ENCODE measurements around the gene TP53BP2.
"Not testable (repeated sequence)": the region's sequence is repeated elsewhere in the genome, so short reads cannot be mapped to it uniquely, and the experiment has no call there.

Gene TP53BP2

DNA sequence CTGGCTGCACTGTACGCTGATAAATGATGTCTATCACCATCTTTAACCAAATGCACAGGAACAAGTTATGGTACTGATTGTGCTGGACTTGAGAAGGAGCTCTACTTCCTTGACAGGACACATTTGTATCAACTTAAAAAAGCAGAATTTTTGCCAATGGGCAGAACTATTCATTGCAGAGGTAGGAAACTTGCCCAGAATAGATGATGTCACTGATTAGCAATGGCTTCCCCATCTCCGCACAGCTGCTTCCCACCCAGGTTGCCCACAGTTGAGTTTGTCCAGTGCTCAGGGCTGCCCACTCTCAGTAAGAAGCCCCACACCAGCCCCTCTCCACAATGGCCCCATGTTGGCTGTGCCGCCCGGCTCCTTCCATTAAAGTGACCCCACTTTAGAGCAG, 100.0 kb downstream of the TP53BP2 start:
- no peak for DNase-seq (ENCODE audit: low read depth in 1 of 2, low spot score in 1 of 2)

DNA sequence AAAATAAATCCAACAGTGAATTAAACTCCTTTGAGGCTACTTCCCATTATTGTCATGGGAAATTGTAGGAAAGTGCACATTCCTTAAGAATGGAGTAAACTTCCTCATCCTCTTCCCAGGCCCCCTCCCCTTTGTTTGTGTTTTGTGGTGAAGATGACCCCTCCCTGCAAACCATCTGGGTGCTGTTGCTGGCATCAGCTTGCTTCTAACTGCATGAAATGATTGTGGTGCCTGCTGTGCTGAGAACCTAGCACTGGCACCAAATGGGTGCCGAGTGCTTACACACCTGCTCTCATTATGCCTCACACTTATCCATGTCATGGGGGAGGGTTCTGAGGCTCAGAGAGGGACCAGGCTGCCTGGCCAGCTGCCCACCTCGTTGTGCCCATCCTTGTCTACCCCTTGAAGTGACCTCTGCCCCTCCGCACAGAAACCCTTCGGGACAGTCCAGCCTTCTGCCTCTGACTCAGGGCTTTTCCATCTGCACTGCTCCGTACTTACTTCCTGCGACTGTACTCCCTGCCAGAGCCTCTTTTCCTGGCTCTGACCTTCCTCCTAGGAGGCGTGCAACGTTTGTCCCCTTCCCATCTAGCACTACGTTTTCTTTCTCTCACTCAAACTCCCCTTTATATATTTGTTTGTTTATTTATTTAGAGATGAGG, 102.8 kb downstream of the TP53BP2 start:
- DNase-seq (ENCODE audit: low read depth in 1 of 2, low spot score in 1 of 2) = no peak

GRCh38 chr1:223741861-223742260, 103.9 kb downstream of the TP53BP2 start:
- no peak for DNase-seq (ENCODE audit: low read depth in 1 of 2, low spot score in 1 of 2)

GRCh38 chr1:223740038-223740736, 105.6 kb downstream of the TP53BP2 start:
- DNase-seq (ENCODE audit: low read depth in 1 of 2, low spot score in 1 of 2) = not testable (repeated sequence)

- no peak for DNase-seq (ENCODE audit: low read depth in 1 of 2, low spot score in 1 of 2)
Measured at GRCh38 chr1:223739366-223740037, 106.2 kb downstream of the TP53BP2 start.

- no peak for DNase-seq (ENCODE audit: low read depth in 1 of 2, low spot score in 1 of 2)
Measured at GRCh38 chr1:223738465-223739365, 107.0 kb downstream of the TP53BP2 start.

DNA sequence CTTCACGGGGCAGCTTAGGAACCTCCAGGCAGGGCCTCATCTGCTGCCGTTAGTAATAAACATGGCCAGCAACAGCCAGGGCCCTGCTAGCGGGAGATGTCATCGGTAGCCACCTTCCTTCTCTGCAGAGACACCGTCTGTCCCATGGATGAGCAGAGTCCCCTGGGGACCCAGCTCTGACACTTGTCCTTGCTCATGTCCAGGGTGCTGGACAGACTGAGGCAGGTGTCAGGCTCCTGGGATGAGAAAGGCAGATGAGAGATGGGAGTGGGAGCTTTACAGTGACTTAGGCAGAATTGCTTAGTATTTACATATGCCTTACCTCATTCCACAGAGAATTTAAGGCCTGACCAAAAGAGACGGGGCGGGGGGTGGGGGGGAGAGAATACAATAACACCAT, 108.4 kb downstream of the TP53BP2 start:
- no peak for DNase-seq (ENCODE audit: low read depth in 1 of 2, low spot score in 1 of 2)

DNA sequence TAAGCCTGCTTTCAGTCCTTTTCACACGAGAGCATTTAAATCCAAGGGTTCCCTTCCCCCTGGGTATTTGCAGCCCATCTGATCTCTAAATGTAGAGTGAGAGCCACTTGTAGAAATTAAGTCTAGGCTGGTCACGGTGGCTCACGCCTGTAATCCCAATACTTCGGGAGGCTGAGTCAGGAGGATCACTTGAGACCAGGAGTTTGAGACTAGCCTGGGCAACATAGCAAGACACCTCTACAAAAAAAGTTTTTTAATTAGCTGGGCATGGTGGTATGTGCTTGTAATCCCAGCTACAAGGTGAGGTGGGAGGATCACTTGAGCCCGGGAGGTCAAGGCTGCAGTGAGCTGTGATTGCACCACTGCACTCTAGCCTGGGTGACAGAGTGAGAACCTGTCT, 109.1 kb downstream of the TP53BP2 start:
- not testable (repeated sequence) for DNase-seq (ENCODE audit: low read depth in 1 of 2, low spot score in 1 of 2)

GRCh38 chr1:223733898-223734852, 111.6 kb downstream of the TP53BP2 start:
- no peak for DNase-seq (ENCODE audit: low read depth in 1 of 2, low spot score in 1 of 2)

DNA sequence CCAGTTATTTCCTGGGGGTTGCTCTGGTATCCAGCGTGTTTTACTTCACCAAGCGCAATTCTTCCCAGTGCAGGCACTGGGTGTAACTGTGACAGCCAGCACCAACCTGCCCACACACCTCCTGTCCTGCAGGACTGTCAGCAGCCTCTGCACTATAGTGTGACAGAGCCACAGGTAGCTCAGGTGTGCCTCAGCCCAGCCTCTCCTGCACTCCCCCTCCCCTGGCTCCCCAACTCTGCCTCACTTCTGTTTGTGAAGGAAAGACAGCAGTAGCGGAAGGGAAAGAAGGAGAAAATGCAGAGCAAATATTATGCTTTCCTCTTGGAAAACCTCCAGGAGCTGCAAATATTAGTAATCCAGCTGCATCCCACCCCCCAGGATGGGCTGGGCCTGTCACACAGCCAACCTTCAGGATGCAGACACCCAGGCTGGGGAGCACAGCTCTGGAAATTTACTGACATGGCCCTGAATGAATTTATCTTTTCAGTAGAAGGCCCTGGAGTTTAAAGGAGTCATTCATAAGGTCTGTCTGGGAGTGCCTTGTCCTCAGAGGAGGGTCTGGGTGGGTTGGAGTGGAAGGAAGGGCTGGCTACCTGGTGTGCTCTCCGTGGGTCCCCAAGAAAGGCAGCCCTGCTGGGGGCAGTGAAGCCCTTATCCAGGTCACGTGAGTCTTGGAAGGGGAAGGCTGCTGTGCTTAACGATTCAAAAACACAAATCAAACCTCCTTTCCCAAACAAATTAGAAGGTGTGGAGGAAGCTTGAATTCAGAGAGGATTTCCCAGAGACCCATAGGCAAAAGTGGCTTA, 112.6 kb downstream of the TP53BP2 start:
- no peak for DNase-seq (ENCODE audit: low read depth in 1 of 2, low spot score in 1 of 2)

DNA sequence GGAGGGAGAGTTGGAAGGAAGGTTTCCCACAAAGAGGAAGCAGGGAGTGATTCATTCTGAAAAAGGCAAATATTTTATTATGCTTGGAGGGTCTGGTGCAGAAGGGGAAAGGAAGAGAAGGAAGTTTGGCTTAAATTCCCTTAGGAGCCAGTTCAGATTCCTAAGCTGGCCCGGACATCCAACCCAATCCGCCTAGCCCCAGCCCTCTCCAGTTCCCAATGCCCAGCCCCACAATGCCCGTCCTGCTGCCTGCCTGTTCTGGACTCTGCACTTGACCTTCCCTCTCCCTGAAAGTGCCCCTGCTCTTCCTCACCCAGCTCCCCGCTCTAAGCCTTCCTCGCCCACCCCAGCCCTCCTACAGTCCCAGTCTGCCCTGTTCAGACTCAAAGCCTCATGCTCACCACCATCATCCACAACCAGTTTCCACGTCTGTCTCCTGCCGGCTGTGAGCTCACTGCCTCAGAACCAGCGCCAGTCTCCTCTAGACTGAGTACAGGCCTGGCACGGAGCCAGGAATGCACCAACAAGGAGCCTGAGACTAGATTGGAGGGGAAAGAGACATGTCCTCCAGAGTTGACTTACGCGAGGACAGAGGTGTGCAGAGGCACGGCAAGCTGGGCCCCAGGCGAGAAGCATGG, 114.5 kb downstream of the TP53BP2 start:
- DNase-seq (ENCODE audit: low read depth in 1 of 2, low spot score in 1 of 2) = no peak

DNA sequence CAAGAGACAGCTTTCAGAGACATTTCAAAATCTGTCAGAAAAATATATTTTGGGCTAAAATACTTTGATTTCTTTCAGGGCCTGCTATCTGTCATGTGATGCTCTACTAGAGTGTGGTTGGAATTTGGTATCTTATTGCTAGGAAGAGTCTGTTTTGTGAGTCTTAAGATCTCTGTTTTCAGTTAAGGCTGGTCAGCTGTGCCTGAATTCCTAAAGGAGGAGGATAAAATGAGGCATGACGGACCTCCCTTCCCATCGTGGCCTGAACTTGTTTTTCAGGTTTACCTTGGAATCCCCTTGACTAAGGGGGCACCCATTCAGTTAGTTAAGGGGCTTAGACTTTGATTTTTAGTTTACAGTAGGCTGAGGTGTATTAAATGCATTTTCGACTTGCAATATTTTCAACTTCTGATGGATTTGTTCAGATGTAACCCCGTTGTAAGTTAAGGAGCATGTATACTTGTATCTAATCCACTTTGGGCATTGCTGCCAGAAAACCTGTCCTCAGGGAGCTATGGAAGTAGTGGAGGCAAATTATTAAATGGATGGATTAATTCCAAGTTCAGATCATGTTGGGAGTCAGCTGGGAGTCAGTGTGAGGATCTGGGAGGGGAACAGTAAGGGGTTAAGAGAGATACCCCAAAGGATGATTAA, 115.1 kb downstream of the TP53BP2 start:
- DNase-seq (ENCODE audit: low read depth in 1 of 2, low spot score in 1 of 2) = no peak

DNA sequence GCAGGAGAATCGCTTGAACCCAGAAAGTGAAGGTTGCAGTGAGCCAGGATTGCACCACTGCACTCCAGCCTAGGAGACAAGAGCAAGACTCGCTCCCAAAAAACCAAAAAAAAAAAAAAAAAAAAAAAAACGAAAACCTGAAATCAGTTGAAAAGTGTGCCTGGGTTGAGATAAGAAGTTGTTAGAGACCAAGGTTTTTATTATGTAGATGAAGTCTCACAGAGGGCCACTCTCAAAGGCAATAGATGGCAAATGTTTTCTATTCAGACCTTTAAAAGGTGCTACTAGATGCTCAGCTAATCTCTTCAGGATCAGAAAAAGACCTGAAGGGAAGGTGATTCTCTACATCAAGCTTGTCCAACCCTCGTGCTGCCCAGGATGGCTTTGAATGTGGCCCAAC, 115.8 kb downstream of the TP53BP2 start:
- no peak for DNase-seq (ENCODE audit: low read depth in 1 of 2, low spot score in 1 of 2)

Measured in stimulated activated CD4-positive, alpha-beta T cell treated with anti-CD3 and anti-CD28 coated beads, Interleukin-15, amount 100 ng/mL, for 1 hour (primary cell).